Measurements from ENCODE around the gene NEK9. TPM values are rescaled to one million over a fixed set of nuclear protein-coding genes. Genes with fewer than 3 reads are reported as not detected.

Gene NEK9
- total RNA-seq, 1 donor from 2014 or later, result 26.3 TPM

DNA sequence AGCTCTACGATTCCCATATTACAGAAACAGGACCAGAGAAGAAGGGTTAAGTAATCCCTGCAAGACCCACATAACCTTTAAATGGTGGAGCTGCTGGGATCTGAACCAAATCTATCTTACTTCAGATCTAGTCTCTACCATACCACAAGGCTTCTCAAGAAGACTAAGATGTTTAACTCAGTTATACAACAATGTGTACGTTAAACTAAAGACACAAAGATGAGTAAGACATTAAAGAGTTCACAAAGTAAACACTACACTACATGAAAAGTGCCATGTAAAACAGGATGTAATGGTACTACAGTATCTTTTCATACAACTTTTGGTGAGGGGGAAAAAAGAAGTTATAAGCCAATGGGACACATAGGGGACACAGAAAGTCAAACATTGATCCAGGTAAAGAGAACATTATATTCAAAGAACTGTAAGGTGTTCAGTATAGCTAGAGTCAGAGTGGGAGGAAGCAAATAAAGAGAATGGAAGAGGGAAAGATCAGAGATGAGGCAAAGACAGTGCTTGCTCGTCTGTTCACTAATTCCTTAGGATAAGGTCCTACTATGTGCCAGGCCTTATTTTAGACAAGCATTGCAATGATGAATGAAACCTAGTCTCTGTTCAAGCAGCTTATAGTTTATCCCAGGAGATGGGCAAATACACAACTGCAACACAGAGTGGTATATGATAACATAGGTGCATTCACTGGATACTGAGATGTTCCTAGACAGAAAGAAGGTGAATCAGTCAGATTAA, 41.9 kb upstream of the NEK9 start:
- no peak overlapping the region for H3K4me3 ChIP-seq (ENCODE audit: low read depth, low read length)
- TF ChIP-seq, protein P1, sequence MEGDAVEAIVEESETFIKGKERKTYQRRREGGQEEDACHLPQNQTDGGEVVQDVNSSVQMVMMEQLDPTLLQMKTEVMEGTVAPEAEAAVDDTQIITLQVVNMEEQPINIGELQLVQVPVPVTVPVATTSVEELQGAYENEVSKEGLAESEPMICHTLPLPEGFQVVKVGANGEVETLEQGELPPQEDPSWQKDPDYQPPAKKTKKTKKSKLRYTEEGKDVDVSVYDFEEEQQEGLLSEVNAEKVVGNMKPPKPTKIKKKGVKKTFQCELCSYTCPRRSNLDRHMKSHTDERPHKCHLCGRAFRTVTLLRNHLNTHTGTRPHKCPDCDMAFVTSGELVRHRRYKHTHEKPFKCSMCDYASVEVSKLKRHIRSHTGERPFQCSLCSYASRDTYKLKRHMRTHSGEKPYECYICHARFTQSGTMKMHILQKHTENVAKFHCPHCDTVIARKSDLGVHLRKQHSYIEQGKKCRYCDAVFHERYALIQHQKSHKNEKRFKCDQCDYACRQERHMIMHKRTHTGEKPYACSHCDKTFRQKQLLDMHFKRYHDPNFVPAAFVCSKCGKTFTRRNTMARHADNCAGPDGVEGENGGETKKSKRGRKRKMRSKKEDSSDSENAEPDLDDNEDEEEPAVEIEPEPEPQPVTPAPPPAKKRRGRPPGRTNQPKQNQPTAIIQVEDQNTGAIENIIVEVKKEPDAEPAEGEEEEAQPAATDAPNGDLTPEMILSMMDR (IDR thresholded peaks at IDR 0.05; ENCODE audit: insufficient read depth, low read length, severe bottlenecking), result no peak
- FAIRE-seq (no peak), DNase-seq (ENCODE audit: low read depth) (peak; percentile 19)
- H3K27me3 ChIP-seq (ENCODE audit: control insufficient read depth, insufficient read depth, low read length), result no peaks in the 10 kb centered on the region
- H3K36me3 ChIP-seq (ENCODE audit: control insufficient read depth, insufficient read depth, low read length), result peaks cover 1% of the 10 kb centered on the region

DNA sequence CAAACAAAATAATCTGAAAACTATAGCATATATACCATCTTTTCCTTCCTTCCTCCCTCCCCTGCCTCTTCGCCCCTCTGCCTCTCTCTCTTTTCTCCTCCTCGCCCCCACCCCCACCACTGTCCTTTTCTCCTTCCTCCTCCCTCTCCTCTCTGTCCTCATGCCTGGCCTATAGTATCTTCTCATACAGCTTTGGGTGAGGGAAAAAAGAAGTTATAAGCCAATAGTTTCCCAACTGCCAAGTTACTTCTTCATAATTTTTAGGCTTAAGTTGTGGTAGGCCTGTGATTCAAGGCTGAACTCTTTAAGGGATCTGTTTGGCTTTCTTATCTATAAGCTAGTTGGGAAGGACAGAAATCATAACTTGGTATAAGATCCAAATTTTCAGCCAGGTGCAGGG, 40.5 kb upstream of the NEK9 start:
- FAIRE-seq (no peak), DNase-seq (ENCODE audit: low read depth) (no peak)
- no peak overlapping the region for H3K4me3 ChIP-seq (ENCODE audit: low read depth, low read length)
- H3K36me3 ChIP-seq (ENCODE audit: control insufficient read depth, insufficient read depth, low read length), result peaks cover 1% of the 10 kb centered on the region
- TF ChIP-seq, protein P1 (IDR thresholded peaks at IDR 0.05; ENCODE audit: insufficient read depth, low read length, severe bottlenecking), result no peak
- H3K27me3 ChIP-seq (ENCODE audit: control insufficient read depth, insufficient read depth, low read length), result no peaks in the 10 kb centered on the region

DNA sequence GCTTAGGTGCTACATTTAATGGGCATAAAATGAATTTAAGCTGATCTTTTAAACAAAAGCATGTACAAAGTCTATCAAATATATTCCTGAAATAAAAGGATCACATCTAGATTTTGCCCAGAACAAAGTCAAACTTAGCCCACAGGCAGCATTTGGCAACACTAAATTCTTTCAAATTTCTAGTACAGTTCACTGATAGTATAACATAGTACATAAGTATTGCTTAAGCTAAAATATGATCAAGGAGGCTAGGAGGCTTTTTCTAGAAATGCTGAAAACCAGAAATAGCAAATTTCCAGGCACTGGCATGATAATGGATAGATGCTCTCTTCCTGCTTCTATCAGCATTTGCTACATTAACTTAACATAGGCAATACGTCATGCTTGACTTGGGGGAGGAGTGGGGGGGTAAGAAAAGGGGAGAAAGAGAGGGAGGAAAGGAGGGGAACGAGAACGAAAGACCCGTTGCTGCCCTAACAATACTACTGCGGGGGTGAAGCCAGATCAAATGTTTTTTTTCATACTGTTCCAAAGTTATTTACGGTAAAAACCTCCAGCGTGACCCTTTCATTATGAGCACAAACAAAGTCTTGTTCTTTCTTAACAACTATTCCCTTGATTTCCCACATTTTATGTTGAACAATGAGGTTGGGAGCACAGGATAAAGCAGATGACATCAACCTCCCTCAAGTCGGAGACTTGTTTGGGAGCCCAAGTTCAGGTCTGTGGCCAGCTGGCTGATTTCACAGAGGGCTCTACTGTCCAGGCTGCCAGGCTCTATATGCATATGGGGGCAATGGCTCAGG, 38.9 kb upstream of the NEK9 start:
- TF ChIP-seq, protein P1 (IDR thresholded peaks at IDR 0.05; ENCODE audit: insufficient read depth, low read length, severe bottlenecking), result no peak
- Histone ChIP-seq H3K36me3 (ENCODE audit: control insufficient read depth, insufficient read depth, low read length) (peaks cover 1% of the 10 kb centered on the region), H3K27me3 (ENCODE audit: control insufficient read depth, insufficient read depth, low read length) (no peaks in the 10 kb centered on the region), H3K4me3 (ENCODE audit: low read depth, low read length) (no peak overlapping the region)
- FAIRE-seq, result no peak
- no peak for DNase-seq (ENCODE audit: low read depth)

DNA sequence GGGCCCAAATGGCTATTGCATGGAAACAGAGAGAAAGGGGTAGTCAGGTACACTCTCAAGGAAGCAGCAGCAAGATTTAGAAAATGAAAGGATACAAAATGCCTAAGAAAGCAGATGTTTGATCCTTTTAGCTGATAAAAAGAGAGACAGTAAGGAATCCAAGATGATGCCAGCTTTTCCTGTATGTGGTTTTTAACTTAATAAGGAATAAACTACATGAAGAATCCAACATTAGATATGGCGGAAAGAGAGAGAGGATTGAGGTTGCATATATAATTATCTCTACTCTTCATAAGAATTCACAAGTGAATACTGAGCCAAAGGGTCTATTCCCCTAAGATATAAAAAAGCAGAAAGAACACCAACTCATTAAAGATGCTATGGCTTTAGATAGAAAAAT, 38.0 kb upstream of the NEK9 start:
- Histone ChIP-seq H3K27me3 (ENCODE audit: control insufficient read depth, insufficient read depth, low read length) (no peaks in the 10 kb centered on the region), H3K36me3 (ENCODE audit: control insufficient read depth, insufficient read depth, low read length) (no peaks in the 10 kb centered on the region), H3K4me3 (ENCODE audit: low read depth, low read length) (no peak overlapping the region)
- DNase-seq (ENCODE audit: low read depth) (no peak), FAIRE-seq (no peak)
- TF ChIP-seq, protein P1 (IDR thresholded peaks at IDR 0.05; ENCODE audit: insufficient read depth, low read length, severe bottlenecking), result no peak

DNA sequence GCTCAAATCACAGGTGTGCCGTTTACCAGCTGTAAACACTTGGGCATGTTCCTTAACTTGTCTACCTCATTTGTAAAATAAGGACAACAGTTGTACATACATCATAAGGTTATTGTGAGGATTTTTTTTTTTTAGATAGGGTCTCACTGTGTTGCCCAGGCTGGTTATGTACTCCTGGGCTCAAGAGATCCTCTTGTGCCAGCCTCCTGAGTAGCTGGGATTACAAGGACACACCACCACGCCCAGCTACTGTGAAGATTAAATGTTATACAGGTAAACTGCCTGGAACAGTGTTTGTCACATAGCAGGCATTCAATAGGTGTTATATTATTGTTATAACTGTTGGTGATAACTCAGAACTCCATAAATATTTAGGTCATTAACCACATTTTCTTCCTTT, 36.8 kb upstream of the NEK9 start:
- TF ChIP-seq, protein P1 (IDR thresholded peaks at IDR 0.05; ENCODE audit: insufficient read depth, low read length, severe bottlenecking), result no peak
- Histone ChIP-seq H3K4me3 (ENCODE audit: low read depth, low read length) (no peak overlapping the region), H3K36me3 (ENCODE audit: control insufficient read depth, insufficient read depth, low read length) (no peaks in the 10 kb centered on the region), H3K27me3 (ENCODE audit: control insufficient read depth, insufficient read depth, low read length) (no peaks in the 10 kb centered on the region)
- no peak for DNase-seq (ENCODE audit: low read depth)
- FAIRE-seq, result no peak
